Activated B cell treated with CpG ODN at 0.5 μM for 24 hours (primary cell): Measurements from ENCODE around the gene TWNK. TPM values are rescaled to one million over a fixed set of nuclear protein-coding genes. Genes with fewer than 3 reads are reported as not detected.

Experiments
- ATAC-seq: fragments of 200-7000 bp; cut with Tn5 transposase; one replicate; pipeline ENCODE4 v1.10.0; 2021; ENCODE audit warnings: low read depth, mild to moderate bottlenecking, moderate library complexity
- CTCF ChIA-PET: fragments of 350-600 bp; sonication (Branson Sonifier 250); formaldehyde crosslinking; loops from one replicate; lab custom pipeline; 2021; ENCODE audit warnings: antibody characterized with exemption; lab: Charles Lee
- POLR2A ChIA-PET: fragments of 350-600 bp; sonication (Branson Sonifier 250); formaldehyde crosslinking; loops from one replicate; lab custom pipeline; 2021; ENCODE audit warnings: antibody characterized with exemption; lab: Charles Lee
- DNase-seq: peaks from one replicate; pipeline ENCODE4 v3.0.0; 2022
- H3K27ac Mint-ChIP-seq: one replicate; pipeline ENCODE4 v1.8.0; 2020; ENCODE audit warnings: mixed read lengths
- H3K27me3 Mint-ChIP-seq: one replicate; pipeline ENCODE4 v1.8.0; 2021; ENCODE audit warnings: mixed read lengths
- H3K36me3 Mint-ChIP-seq: one replicate; pipeline ENCODE4 v1.8.0; 2021; ENCODE audit warnings: low read depth, mixed read lengths
- H3K4me1 Mint-ChIP-seq: one replicate; pipeline ENCODE4 v1.8.0; 2021; ENCODE audit warnings: mixed read lengths
- H3K4me3 Mint-ChIP-seq: one replicate; pipeline ENCODE4 v1.8.0; 2020; ENCODE audit warnings: mild to moderate bottlenecking, mixed read lengths
- H3K9me3 Mint-ChIP-seq: one replicate; pipeline ENCODE4 v1.8.0; 2020; ENCODE audit warnings: mixed read lengths
- CTCF ChIP-seq: fragments of 200-600 bp; IDR thresholded peaks from one replicate; pipeline ENCODE4 v1.8.0; 2022; ENCODE audit warnings: antibody characterized with exemption, mild to moderate bottlenecking
- intact Hi-C: fragments of 100-400 bp; cut with micrococcal nuclease; formaldehyde crosslinking; loops from one replicate; pipeline ENCODE4 v1.15.1; 2024
- total RNA-seq: library from RNA; stranded (reverse); gene quantifications from 2 replicates; pipeline ENCODE4 v1.2.3, GENCODE V29; 2022

Gene TWNK
- total RNA-seq, 1 donor from 2014 or later = 19.2 TPM

GRCh38 chr10:100998991-100999741 is 11.8 kb downstream of the TWNK start:
- ChIA-PET POLR2A (interaction anchor here (1.2 to 4.5 kb wide), 3 partner anchors 12 to 32 kb away, joined by 3 to 54 read pairs (median 7); partner anchors contain the start of genes MRPL43, PDZD7, SFXN3 and TWNK), CTCF (interaction anchor here (0.7 to 3.3 kb wide), 5 partner anchors 8 to 17 kb away, joined by 4 to 34 read pairs (median 9); partner anchors contain the start of genes MRPL43 and TWNK)
- H3K4me1 Mint-ChIP-seq = peaks cover 30% of the 10 kb centered on the region
- intact Hi-C loops = loop anchor here (1.0 to 5.0 kb wide), 6 partner anchors 14 to 1643 kb away; partner anchors contain the start of genes HIF1AN, PDZD7, SFXN3 and TRIM8
- peak overlapping the region; percentile 88 for H3K27ac Mint-ChIP-seq
- H3K27me3 Mint-ChIP-seq = no peaks in the 10 kb centered on the region
- DNase-seq (peak; percentile 85), ATAC-seq (peak; percentile 63)
- no peaks in the 10 kb centered on the region for H3K9me3 Mint-ChIP-seq
- peak overlapping the region; percentile 87 for H3K4me3 Mint-ChIP-seq
- peaks cover 18% of the 10 kb centered on the region for H3K36me3 Mint-ChIP-seq
- peak; percentile 80 for TF ChIP-seq CTCF

GRCh38 chr10:100999742-101000126 is 12.4 kb downstream of the TWNK start, which contains the start of gene LZTS2:
Gene LZTS2, plus strand, starts transcription at chr10:100999808. Its CDS starts 2,731 bp downstream, at chr10:101002539.
- POLR2A ChIA-PET = interaction anchor here (1.3 to 4.5 kb wide), 2 partner anchors 13 to 31 kb away, joined by 7 to 54 read pairs; partner anchors contain the start of genes MRPL43, PDZD7, SFXN3 and TWNK
- Mint-ChIP-seq H3K27ac (peak within 1 kb of the TSS; percentile 88), H3K36me3 (peaks cover 14% of the 10 kb centered on the region), H3K27me3 (no peaks in the 10 kb centered on the region), H3K9me3 (no peaks in the 10 kb centered on the region), H3K4me3 (peak within 1 kb of the TSS; percentile 87), H3K4me1 (peaks cover 30% of the 10 kb centered on the region)
- intact Hi-C loops = loop anchor here (1.0 to 5.0 kb wide), 6 partner anchors 14 to 1643 kb away; partner anchors contain the start of genes HIF1AN, PDZD7, SFXN3 and TRIM8
- no peak for TF ChIP-seq CTCF
- DNase-seq (no peak), ATAC-seq (no peak)
- CTCF ChIA-PET = interaction anchor here (0.7 kb wide), 1 partner anchor 15 kb away, joined by 4 read pairs; no protein-coding TSS in a partner anchor

- POLR2A ChIA-PET = interaction anchor here (1.3 to 4.5 kb wide), 2 partner anchors 13 to 31 kb away, joined by 7 to 54 read pairs; partner anchors contain the start of genes MRPL43, PDZD7, SFXN3 and TWNK
- DNase-seq (no peak), ATAC-seq (no peak)
- H3K4me3 Mint-ChIP-seq = peak overlapping the region; percentile 63
- H3K27me3 Mint-ChIP-seq = no peaks in the 10 kb centered on the region
- TF ChIP-seq CTCF = no peak
- peaks cover 30% of the 10 kb centered on the region for H3K4me1 Mint-ChIP-seq
- intact Hi-C loops = no loop called here
- H3K27ac Mint-ChIP-seq = no peak overlapping the region
- CTCF ChIA-PET = interaction anchor here (3.3 kb wide), 1 partner anchor 14 kb away, joined by 11 read pairs; no protein-coding TSS in a partner anchor
- H3K36me3 Mint-ChIP-seq = peaks cover 14% of the 10 kb centered on the region
- no peaks in the 10 kb centered on the region for H3K9me3 Mint-ChIP-seq
Observed at GRCh38 chr10:101000127-101000914, 13.0 kb downstream of the TWNK start.

GRCh38 chr10:101000915-101001658 is 13.7 kb downstream of the TWNK start:
- H3K27me3 Mint-ChIP-seq = no peaks in the 10 kb centered on the region
- peaks cover 21% of the 10 kb centered on the region for H3K36me3 Mint-ChIP-seq
- intact Hi-C loops = no loop called here
- no peak for ATAC-seq
- TF ChIP-seq CTCF = no peak
- POLR2A ChIA-PET = no interaction called here
- H3K9me3 Mint-ChIP-seq = no peaks in the 10 kb centered on the region
- H3K27ac Mint-ChIP-seq = peak overlapping the region; percentile 2
- peaks cover 29% of the 10 kb centered on the region for H3K4me1 Mint-ChIP-seq
- DNase-seq = no peak
- peak overlapping the region; percentile 63 for H3K4me3 Mint-ChIP-seq
- CTCF ChIA-PET = interaction anchor here (3.3 kb wide), 1 partner anchor 13 kb away, joined by 11 read pairs; no protein-coding TSS in a partner anchor
